Measurements from ENCODE around the gene CAB39L. TPM values are rescaled to one million over a fixed set of nuclear protein-coding genes. Genes with fewer than 3 reads are reported as not detected.

Gene CAB39L
- total RNA-seq, 1 donor from 2014 or later: 13.3 TPM

DNA sequence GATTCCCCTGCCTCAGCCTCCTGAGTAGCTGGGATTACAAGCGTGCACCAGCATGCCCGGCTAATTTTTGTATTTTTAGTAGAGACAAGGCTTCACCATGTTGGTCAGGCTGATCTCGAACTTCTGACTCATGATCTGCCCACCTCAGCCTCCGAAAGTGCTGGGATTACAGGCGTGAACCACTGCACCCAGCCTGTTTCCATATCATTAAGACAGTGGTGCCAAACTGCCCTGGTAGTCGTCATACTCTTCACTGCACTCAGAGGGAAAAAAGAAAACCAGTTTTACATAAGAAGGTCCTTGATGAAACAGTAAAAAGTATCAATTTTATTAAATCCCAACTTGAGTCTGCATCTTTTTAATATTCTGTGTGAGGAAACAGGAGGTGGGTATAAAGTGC lies 181.2 kb downstream of the CAB39L start:
- Mint-ChIP-seq H3K27ac (no peak overlapping the region), H3K4me1 (no peaks in the 10 kb centered on the region), H3K36me3 (peaks cover 15% of the 10 kb centered on the region)

DNA sequence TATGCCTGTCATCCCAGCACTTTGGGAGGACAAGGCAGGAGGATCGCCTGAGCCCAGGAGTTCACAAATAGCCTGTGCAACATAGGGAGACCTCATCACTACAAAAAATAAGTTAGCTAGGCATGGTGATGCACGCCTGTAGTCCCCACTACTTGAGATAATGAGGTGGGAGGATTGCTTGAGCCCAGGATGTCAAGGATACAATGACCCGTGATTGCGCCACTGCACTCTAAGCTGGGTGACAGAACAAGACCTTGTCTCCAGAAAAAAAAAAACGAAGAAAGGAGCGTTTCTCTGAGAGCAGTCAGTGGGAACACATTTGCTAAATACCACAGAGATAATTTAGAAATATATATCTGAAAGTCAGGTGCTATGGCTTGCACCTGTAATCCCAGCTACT lies 184.3 kb downstream of the CAB39L start:
- H3K4me3 Mint-ChIP-seq: no peak overlapping the region
- no peaks in the 10 kb centered on the region for H3K4me1 Mint-ChIP-seq
- H3K9me3 Mint-ChIP-seq: no peaks in the 10 kb centered on the region
- H3K27ac Mint-ChIP-seq: no peak overlapping the region
- no peak for DNase-seq (ENCODE audit: low spot score in 2 of 2, unreplicated experiment in 2 of 2)
- TF ChIP-seq, protein P1, sequence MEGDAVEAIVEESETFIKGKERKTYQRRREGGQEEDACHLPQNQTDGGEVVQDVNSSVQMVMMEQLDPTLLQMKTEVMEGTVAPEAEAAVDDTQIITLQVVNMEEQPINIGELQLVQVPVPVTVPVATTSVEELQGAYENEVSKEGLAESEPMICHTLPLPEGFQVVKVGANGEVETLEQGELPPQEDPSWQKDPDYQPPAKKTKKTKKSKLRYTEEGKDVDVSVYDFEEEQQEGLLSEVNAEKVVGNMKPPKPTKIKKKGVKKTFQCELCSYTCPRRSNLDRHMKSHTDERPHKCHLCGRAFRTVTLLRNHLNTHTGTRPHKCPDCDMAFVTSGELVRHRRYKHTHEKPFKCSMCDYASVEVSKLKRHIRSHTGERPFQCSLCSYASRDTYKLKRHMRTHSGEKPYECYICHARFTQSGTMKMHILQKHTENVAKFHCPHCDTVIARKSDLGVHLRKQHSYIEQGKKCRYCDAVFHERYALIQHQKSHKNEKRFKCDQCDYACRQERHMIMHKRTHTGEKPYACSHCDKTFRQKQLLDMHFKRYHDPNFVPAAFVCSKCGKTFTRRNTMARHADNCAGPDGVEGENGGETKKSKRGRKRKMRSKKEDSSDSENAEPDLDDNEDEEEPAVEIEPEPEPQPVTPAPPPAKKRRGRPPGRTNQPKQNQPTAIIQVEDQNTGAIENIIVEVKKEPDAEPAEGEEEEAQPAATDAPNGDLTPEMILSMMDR (IDR thresholded peaks at IDR 0.05; ENCODE audit: unreplicated experiment): no peak
- H3K27me3 Mint-ChIP-seq (ENCODE audit: low read depth): no peaks in the 10 kb centered on the region
- peaks cover 37% of the 10 kb centered on the region for H3K36me3 Mint-ChIP-seq

More for the DNA sequence above, 181.2 kb downstream of the CAB39L start:
- H3K4me3 Mint-ChIP-seq: no peak overlapping the region
- H3K27me3 Mint-ChIP-seq (ENCODE audit: low read depth): no peaks in the 10 kb centered on the region
- H3K9me3 Mint-ChIP-seq: no peaks in the 10 kb centered on the region
- TF ChIP-seq, protein P1 (IDR thresholded peaks at IDR 0.05; ENCODE audit: unreplicated experiment): no peak
- DNase-seq (ENCODE audit: low spot score in 2 of 2, unreplicated experiment in 2 of 2): no peak

Other genes starting within 250 kb of the CAB39L start
- gene MLNR, start 223.7 kb downstream of the CAB39L start, total RNA-seq: 0.18 TPM in 1 of 3 replicates, not detected in the others
- 9.2 to 11.7 TPM (median 10.4 TPM) in 3 replicates for gene CDADC1, start 196.1 kb downstream of the CAB39L start, total RNA-seq
- 10.8 to 12.0 TPM (median 11.6 TPM) in 3 replicates for gene SETDB2, start 210 bp upstream of the CAB39L start, total RNA-seq
- 32.4 to 36.0 TPM (median 33.3 TPM) in 3 replicates for gene PHF11, start 51.9 kb upstream of the CAB39L start, total RNA-seq
- 24.2 to 24.4 TPM (median 24.3 TPM) in 3 replicates for gene RCBTB1, start 141.5 kb upstream of the CAB39L start, total RNA-seq
- gene ARL11, start 184.4 kb upstream of the CAB39L start, total RNA-seq: 0.11 to 0.20 TPM (median 0.16 TPM) in 3 replicates
- 52.7 to 58.0 TPM (median 57.7 TPM) in 3 replicates for gene EBPL, start 247.4 kb upstream of the CAB39L start, total RNA-seq